HG03066 (cell line): ENCODE data around the gene PKNOX2.

Source experiments
- ATAC-seq: cut with Tn5 transposase; IDR thresholded peaks from one replicate; pipeline ENCODE4 v1.9.1; 2021; ENCODE audit warnings: low read depth; ENCODE audit not compliant: unreplicated experiment

PKNOX2 gene

DNA sequence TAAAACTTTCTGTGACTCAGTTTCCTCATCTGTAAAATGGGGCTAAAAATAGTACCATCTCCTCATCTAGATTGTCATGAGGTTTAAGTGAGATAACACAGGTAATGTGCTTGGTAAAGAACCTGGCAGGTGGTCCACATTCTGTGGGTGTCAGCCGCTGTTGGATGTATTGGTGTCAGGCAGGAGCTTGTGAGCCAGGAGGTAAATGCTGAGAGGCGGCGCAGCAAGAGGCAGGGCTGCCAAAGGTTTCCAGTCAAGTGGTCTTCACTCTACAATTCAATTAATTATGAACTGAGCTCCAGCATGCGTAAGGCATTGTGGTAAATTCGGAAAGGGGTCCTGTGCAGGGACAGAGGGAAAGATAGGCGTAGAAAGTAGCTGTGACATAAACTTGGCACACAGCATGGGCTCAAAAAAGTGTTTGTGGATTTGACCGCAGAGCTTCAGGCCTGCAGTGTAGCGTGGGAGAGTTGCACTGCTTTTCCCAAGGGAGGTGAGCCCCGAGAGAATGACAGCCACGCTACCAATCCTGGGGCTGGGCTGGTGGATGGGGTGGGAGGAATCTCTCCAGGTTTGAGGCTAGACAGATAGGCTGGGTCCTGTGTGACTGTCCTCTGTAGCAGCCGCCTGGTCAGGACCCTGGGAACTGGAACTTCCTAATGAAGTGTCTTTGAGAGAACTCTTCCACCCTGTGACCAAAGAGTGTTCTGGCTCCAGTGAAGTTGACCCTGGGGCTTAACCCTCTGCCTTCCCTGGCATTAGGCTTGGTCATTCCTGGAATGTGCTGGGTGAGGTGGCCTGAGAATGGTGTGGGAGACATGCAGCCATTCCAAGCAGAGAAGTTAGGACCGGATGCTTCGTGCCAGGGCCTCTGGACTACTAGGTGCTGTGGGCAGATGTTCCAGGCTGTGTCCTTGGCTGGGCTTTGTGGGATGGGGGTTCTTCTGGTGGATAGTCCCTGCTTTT is 209.2 kb downstream of the PKNOX2 start:
- no peak for ATAC-seq

DNA sequence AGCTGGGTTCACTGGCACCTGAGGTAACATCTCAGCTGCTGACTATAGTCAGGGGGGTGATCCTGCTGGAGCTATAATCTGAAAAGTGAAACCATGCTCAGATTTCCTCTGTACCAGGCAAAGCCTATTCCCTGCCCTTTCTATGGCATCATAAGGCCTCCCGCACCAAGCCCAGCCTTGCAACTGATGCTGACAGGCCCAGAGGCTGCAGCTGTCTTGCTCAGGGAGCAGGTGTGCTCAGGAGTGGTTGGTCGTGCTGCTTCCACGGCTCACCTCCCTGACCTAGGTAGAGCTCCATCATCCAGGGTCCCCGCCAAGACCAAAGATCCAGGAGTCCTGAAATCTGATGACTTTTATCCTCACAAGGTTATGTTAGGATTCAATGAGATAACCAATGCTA is 209.8 kb downstream of the PKNOX2 start:
- ATAC-seq: no peak

- no peak for ATAC-seq
These were observed 210.6 kb downstream of the PKNOX2 start for GRCh38 chr11:125375146-125375545.

- no peak for ATAC-seq
These were observed 211.6 kb downstream of the PKNOX2 start for GRCh38 chr11:125376117-125376516.

DNA sequence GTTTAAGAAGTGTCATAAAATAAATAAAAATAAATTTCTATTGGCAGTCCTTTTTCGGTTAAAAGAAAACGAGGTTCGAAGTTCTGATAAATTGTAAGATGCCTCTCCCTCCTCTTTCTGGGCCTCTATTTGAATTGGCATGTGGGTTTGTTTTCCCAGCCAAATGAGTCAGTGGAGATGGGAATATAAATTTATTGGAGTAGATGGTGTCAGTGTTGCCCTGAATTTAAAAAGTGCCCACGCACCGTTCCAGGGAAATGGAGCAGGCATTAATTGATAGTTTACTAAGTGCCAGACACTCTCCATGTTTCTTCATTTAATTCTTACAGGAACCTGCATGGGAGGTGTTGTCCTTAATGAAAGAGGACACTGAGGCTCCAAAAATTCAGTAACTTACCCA is 212.3 kb downstream of the PKNOX2 start:
- ATAC-seq: no peak

DNA sequence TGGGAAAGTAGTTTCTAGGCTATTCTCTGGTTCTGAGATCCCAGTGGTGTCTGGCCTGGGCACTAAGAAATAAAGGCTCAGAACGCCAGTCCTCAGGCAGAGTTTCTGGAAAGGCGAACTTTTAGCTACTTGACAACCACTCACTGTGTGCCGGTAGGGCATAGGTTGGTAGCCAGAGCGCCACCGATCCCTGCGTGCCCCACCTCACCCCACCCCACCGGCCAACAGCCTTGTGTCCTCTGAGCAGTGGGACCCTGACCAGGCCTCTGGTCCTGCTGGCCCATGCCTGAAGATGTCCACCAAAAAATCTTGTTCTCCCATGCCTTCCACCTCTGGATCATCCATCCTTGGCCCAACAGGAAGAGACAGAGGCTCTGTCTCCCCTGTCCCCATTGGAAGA is 213.5 kb downstream of the PKNOX2 start:
- no peak for ATAC-seq

DNA sequence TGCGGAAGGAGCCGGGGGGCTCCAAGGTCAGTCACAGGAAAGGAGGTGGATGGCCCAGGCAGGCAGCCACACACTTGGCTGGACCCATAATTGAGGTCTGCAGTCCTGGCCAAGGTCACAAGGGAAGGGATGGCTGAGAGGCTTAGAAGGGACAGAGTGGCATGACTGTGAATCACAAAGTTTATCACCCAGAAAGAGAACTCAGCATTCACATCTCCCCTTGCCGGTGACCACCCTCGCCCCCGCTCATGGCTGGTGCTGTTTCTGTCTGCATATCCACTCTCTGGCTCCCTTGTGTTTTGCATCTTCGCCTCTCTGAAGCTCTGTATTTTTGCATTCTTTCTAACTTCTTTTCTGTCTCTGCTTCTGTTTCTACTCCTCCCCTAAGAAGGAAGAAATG is 214.0 kb downstream of the PKNOX2 start:
- ATAC-seq: no peak

GRCh38 chr11:125379565-125379964 is 215.0 kb downstream of the PKNOX2 start:
- no peak for ATAC-seq

DNA sequence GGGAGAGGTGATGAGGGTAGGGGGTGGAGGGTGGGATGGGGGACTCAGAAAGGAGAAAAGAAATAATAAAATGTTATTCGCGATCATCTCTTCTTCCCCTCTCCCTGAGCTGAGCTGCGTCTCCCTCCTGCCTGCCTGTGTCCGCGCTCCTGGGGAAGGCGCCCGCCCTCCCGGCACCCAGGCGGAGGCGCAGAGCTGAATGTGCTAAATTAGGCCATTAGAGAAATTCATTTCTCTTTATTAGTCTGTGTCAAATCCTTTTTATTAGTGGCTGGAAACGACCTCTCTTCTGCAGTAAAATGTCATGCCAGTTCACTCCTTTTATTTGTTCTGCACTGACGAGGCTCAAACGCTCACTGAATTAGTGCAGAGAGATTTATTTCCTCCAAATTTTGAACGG is 215.4 kb downstream of the PKNOX2 start:
- no peak for ATAC-seq

- ATAC-seq: no peak
These were observed 216.3 kb downstream of the PKNOX2 start for GRCh38 chr11:125380756-125381445.

GRCh38 chr11:125381499-125382044 is 217.0 kb downstream of the PKNOX2 start:
- ATAC-seq: no peak

- no peak for ATAC-seq
These were observed 217.8 kb downstream of the PKNOX2 start for GRCh38 chr11:125382314-125382791.

GRCh38 chr11:125382822-125383221 is 218.3 kb downstream of the PKNOX2 start:
- no peak for ATAC-seq

DNA sequence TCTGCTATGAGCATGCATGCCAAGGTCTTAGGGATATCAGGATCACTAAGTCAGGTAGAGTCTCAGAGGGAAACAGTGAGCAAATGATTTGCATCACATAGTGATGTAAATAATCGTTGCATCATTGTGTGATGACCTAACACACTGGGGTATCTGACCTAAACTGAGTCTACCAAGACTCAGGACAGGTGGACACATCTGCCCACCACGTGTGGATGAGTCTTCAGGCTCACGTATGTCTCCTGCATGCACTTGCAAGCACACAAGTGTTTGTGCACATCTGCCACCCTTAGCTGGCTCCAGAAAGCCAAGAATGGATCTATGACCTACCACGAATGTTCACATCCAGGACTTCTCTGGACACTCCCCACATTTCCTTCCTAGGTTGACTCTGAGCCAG is 220.3 kb downstream of the PKNOX2 start:
- ATAC-seq: no peak

GRCh38 chr11:125387901-125388300 is 223.3 kb downstream of the PKNOX2 start:
- no peak for ATAC-seq

DNA sequence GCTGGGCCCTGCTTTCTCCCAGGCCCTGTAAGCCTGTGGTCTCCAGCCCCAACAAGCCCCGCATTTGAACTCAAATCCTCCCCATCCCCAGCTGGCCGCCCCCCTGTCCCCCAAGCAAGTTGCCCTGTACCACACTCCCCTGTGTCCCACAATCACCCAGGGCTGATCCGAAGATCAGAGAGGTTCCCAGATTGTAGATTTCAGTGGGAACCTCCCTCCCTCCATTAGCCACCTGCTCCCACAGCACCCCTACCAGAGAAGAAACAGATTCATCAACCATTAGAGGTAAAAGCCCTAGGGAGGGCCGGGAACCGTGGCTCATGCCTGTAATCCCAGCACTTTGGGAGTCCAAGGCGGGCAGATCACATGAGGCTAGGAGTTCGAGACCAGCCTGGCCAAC is 224.1 kb downstream of the PKNOX2 start:
- ATAC-seq: no peak

- ATAC-seq: no peak
These were observed 225.0 kb downstream of the PKNOX2 start for GRCh38 chr11:125389339-125390166.

DNA sequence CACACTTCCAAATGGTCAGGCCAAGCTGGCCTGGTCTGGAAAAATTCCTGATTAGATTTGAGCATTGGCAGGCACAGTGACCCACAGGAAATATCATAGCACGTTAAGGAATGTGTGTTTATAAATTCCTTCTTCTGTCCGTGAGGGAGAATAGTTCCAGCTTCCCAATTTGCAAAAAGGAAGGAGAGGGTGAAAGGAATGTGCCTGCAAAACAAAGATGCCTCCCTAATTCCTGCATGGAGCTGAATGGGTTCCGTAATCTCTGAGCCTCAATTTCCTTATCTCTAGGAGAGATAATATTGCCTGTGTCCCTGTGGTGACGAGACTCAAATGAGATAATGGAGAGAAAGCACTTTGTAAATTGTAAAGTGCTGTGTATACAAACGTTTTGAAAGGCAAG is 226.4 kb downstream of the PKNOX2 start:
- ATAC-seq: no peak

DNA sequence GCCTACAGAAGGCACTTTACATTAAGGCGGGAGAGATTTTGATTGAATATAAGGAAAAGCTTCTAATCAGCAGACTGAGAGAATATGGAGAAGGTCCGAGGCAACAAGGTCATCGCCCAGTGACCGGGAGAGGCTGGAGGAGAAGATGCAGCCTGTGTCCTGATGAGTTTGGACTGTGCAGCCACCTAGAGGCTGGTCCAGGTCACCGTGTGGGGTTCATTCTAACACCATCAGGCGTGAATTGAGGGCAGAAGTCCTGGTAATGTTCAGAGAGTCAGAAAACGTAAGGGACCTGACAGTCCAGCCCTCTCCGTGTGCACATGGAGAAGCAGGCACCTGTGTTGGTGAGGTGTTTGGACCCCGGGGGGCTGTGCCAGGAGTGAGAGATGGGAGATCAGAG is 228.8 kb downstream of the PKNOX2 start:
- ATAC-seq: no peak

DNA sequence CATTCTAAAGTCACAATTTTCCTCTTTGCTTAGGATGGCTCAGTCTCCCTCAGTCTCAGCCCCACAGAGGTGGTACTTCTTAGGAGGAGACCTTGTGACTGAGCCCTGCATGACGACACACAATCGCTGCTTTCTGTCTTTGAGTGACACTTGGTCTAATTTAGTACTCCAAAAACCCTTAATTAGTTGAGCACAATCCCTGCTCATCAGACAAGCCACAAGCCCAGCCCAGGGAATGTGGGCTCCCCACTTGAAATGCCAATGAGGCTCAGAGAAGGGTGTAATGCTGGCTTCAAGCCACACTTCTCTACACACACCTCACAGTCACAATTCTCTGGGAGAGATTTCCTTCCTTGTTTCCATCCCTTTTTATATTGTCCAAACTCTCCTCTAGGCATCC is 229.7 kb downstream of the PKNOX2 start:
- ATAC-seq: no peak

GRCh38 chr11:125397421-125397820 is 232.9 kb downstream of the PKNOX2 start:
- ATAC-seq: no peak
